HepG2 (cell line): ENCODE data around the gene CTNNA2. TPM values are rescaled to one million over a fixed set of nuclear protein-coding genes. Genes with fewer than 3 reads are reported as not detected.

ENCODE experiments used
- ATAC-seq: fragments of 200-7000 bp; cut with Tn5 transposase; 3 replicates; pipeline ENCODE4 v1.9.1; 2020; ENCODE audit warnings: mild to moderate bottlenecking, moderate library complexity
- BruUV-seq: library from RNA; stranded (reverse); fragments of 400-500 nt; replicated peaks from 2 replicates; lab custom pipeline; 2021; lab: Mats Ljungman, UMichigan
- CTCF ChIA-PET: fragments of 300-600 bp; formaldehyde crosslinking; extraction: SDS; loops from one replicate; lab custom pipeline; 2021; ENCODE audit warnings: low total read pairs, inconsistent platforms, low intra/inter-chr PET ratio; lab: Yijun Ruan, JAX
- POLR2A ChIA-PET: fragments of 350-600 bp; sonication (Branson Sonifier 250); formaldehyde crosslinking; loops from one replicate; lab custom pipeline; 2020; ENCODE audit warnings: antibody characterized with exemption, inconsistent platforms; lab: Yijun Ruan, JAX
- DNase-seq: peaks from one replicate; pipeline ENCODE4 v3.0.0-alpha.2; 2015; ENCODE audit warnings: low spot score
- FAIRE-seq: peaks from 3 replicates; lab custom pipeline; 2011; peaks lifted over from hg19 to GRCh38; lab: Jason Lieb, UNC
- H2AFZ ChIP-seq: one replicate; pipeline ENCODE4 v1.6.1; 2011; ENCODE audit warnings: low read length, inconsistent platforms
- H3K27ac ChIP-seq: fragments of 300-600 bp; 3 replicates; pipeline ENCODE4 v1.8.0; 2011; ENCODE audit warnings: mixed run types, mild to moderate bottlenecking, mixed read lengths, low read length, inconsistent platforms; ENCODE audit not compliant: insufficient read depth; ENCODE audit errors: extremely low read length
- H3K27me3 ChIP-seq, 2 experiments: fragments of 200-600 bp in 1 of 2; 2 replicates in 1 of 2; 3 replicates in 1 of 2; pipeline versions ENCODE4 v1.6.0 to v1.8.0; 2011; ENCODE audit warnings: low read length in 2 of 2, mild to moderate bottlenecking in 2 of 2, moderate library complexity in 2 of 2, inconsistent platforms in 1 of 2; ENCODE audit not compliant: insufficient read depth in 2 of 2, control insufficient read depth in 1 of 2
- H3K36me3 ChIP-seq, 2 experiments: fragments of 200-600 bp in 1 of 2; replicated peaks in 1 of 2; 2 replicates in 1 of 2; 3 replicates in 1 of 2; pipeline versions ENCODE4 v1.5.1 to v1.8.0; 2011; ENCODE audit warnings: low read length in 2 of 2, inconsistent platforms in 1 of 2; ENCODE audit not compliant: insufficient read depth in 2 of 2, control insufficient read depth in 1 of 2
- H3K4me1 ChIP-seq: 2 replicates; pipeline ENCODE4 v1.5.1; 2012; ENCODE audit warnings: low read length, inconsistent platforms; ENCODE audit not compliant: insufficient read depth
- H3K4me2 ChIP-seq: 2 replicates; pipeline ENCODE4 v1.6.0; 2011; ENCODE audit warnings: low read depth, low read length, inconsistent platforms
- H3K4me3 ChIP-seq, 3 experiments: fragments of 200-600 bp in 1 of 3; sonication (generic), shearing (Covaris generic) in 1 of 3; replicated peaks in 1 of 3; 2 replicates each; pipeline ENCODE4 v1.5.1; 2011 to 2016; ENCODE audit warnings: low read length in 3 of 3, inconsistent platforms in 2 of 3, low read depth in 2 of 3, mild to moderate bottlenecking in 2 of 3, control low read depth in 1 of 3, mixed read lengths in 1 of 3; ENCODE audit not compliant: insufficient read depth in 1 of 3
- H3K79me2 ChIP-seq: one replicate; pipeline ENCODE4 v1.6.1; 2011; ENCODE audit warnings: low read length, inconsistent platforms; ENCODE audit not compliant: insufficient read depth
- H3K9ac ChIP-seq: 2 replicates; pipeline ENCODE4 v1.6.0; 2011; ENCODE audit warnings: mild to moderate bottlenecking, low read depth, low read length, inconsistent platforms; ENCODE audit not compliant: insufficient read depth
- H3K9me3 ChIP-seq: 2 replicates; pipeline ENCODE4 v1.5.1; 2012; ENCODE audit warnings: mild to moderate bottlenecking, low read length
- H4K20me1 ChIP-seq: 2 replicates; pipeline ENCODE4 v1.6.0; 2011; ENCODE audit warnings: inconsistent platforms, mild to moderate bottlenecking, low read length, moderate library complexity; ENCODE audit not compliant: insufficient read depth
- CHCHD3 ChIP-seq: sonication (generic); formaldehyde crosslinking; IDR thresholded peaks from 2 replicates; pipeline ENCODE4 v1.8.0; 2022; ENCODE audit warnings: mild to moderate bottlenecking, missing genetic modification reagents, moderate library complexity
- DDIT3 ChIP-seq: sonication (generic); formaldehyde crosslinking; IDR thresholded peaks from 2 replicates; pipeline ENCODE4 v1.4.0; 2020; ENCODE audit warnings: mild to moderate bottlenecking, missing genetic modification reagents
- E2F2 ChIP-seq: sonication (generic); formaldehyde crosslinking; IDR thresholded peaks from 2 replicates; pipeline ENCODE4 v1.4.0; 2020; ENCODE audit warnings: missing genetic modification reagents, borderline replicate concordance
- MYPOP ChIP-seq: sonication (generic); formaldehyde crosslinking; IDR thresholded peaks from 2 replicates; pipeline ENCODE4 v1.8.1; 2023; ENCODE audit warnings: mild to moderate bottlenecking, moderate library complexity, missing genetic modification reagents
- PHF20 ChIP-seq: sonication (generic); formaldehyde crosslinking; IDR thresholded peaks from 2 replicates; pipeline ENCODE4 v1.5.0; 2020; ENCODE audit warnings: mild to moderate bottlenecking, missing genetic modification reagents
- RFXAP ChIP-seq: sonication (generic); formaldehyde crosslinking; IDR thresholded peaks from 2 replicates; pipeline ENCODE4 v1.4.0; 2020; ENCODE audit warnings: missing genetic modification reagents, borderline replicate concordance
- SETDB1 ChIP-seq: sonication (generic); formaldehyde crosslinking; IDR thresholded peaks from 2 replicates; pipeline ENCODE4 v1.5.1; 2020; ENCODE audit warnings: missing genetic modification reagents, mild to moderate bottlenecking, borderline replicate concordance
- TFDP1 ChIP-seq: IDR thresholded peaks from 2 replicates; pipeline ENCODE4 v1.6.1; 2016; ENCODE audit warnings: missing compliant biosample characterization, missing genetic modification reagents, borderline replicate concordance
- ZNF274 ChIP-seq: sonication (generic); formaldehyde crosslinking; IDR thresholded peaks from 2 replicates; pipeline ENCODE4 v1.5.1; 2020; ENCODE audit warnings: mild to moderate bottlenecking, missing genetic modification reagents
- ZNF451 ChIP-seq: sonication (generic); formaldehyde crosslinking; IDR thresholded peaks from 2 replicates; pipeline ENCODE4 v1.5.0; 2020; ENCODE audit warnings: mild to moderate bottlenecking, missing genetic modification reagents
- ZNF503 ChIP-seq: sonication (generic); formaldehyde crosslinking; IDR thresholded peaks from 2 replicates; pipeline ENCODE4 v1.4.0; 2020; ENCODE audit warnings: missing genetic modification reagents
- ZNF557 ChIP-seq: sonication (generic); formaldehyde crosslinking; IDR thresholded peaks from 2 replicates; pipeline ENCODE4 v1.4.0; 2020; ENCODE audit warnings: missing genetic modification reagents
- ZNF577 ChIP-seq: sonication (generic); formaldehyde crosslinking; IDR thresholded peaks from 2 replicates; pipeline ENCODE4 v1.4.0; 2020; ENCODE audit warnings: mild to moderate bottlenecking, low read depth, missing genetic modification reagents, borderline replicate concordance
- WGBS: methylation state at CpG from one replicate; pipeline ENCODE4 v1.1.6; 2017; ENCODE audit warnings: low lambda C conversion rate; 5-methylcytosine and 5-hydroxymethylcytosine counted together
- in situ Hi-C: cut with HindIII; loops from 2 replicates; pipeline ENCODE4 v1.10.0; 2017; ENCODE audit warnings: low pct_unique_long_range_greater_than_20kb; ENCODE audit not compliant: extremely low pct_ligation_motif_present
- intact Hi-C: fragments of 100-400 bp; cut with micrococcal nuclease; formaldehyde crosslinking; loops from one replicate; pipeline ENCODE4 v1.10.0; 2022; ENCODE audit not compliant: unreplicated experiment
- polyA plus RNA-seq, 8 experiments: library from polyadenylated mRNA; depleted of rRNA in 3 of 8; stranded (reverse) in 7 of 8; unstranded in 1 of 8; fragments of >200 nt; fragmentation: Illumina TruSeq in 4 of 8; extraction: Trizol in 4 of 8; gene quantifications; 2 replicates each; pipeline versions ENCODE4 v1.2.1 to v1.2.3, GENCODE V29; 2011 to 2016; ENCODE audit warnings: low read depth in 4 of 8, missing spikeins in 1 of 8, mixed read lengths in 1 of 8; ENCODE audit not compliant: insufficient read depth in 1 of 8
- total RNA-seq, 5 experiments: library from RNA; depleted of rRNA; stranded (reverse); fragments of >200 nt; fragmentation: Illumina TruSeq; extraction: Trizol; gene quantifications; 2 replicates each; pipeline ENCODE4 v1.2.3, GENCODE V29; 2016; ENCODE audit warnings: low read depth in 1 of 5

CTNNA2 gene
- total and polyA plus RNA-seq, 2 of the 13 experiments (the other 11 are each of a cell fraction or from before 2014, with no cell fraction given), result not detected

- ATAC-seq, result no peak
- WGBS, result 34% methylated on average over 2 of the region's 2 CpGs
- CTCF ChIA-PET, result no interaction called here
- H3K27ac ChIP-seq, result no peak overlapping the region
- H2AFZ ChIP-seq, result no peak overlapping the region
- no peaks in the 10 kb centered on the region for H3K36me3 ChIP-seq
- in situ Hi-C loops, result no loop called here
- H4K20me1 ChIP-seq, result no peaks in the 10 kb centered on the region
- intact Hi-C loops, result no loop called here
- POLR2A ChIA-PET, result no interaction called here
- DNase-seq, result no peak
- no peak for FAIRE-seq
- no peak overlapping the region for H3K4me3 ChIP-seq
- no peaks in the 10 kb centered on the region for H3K9me3 ChIP-seq
- no peak overlapping the region for H3K9ac ChIP-seq
- no peaks in the 10 kb centered on the region for H3K79me2 ChIP-seq
- no peak for TF ChIP-seq ZNF274 (CRISPR knock-in tag)
- TF ChIP-seq E2F2 (CRISPR knock-in tag), result no peak
- no peak for TF ChIP-seq ZNF557 (CRISPR knock-in tag)
- H3K27me3 ChIP-seq, result no peaks in the 10 kb centered on the region
- BruUV-seq, result no TSS peak
- no peak overlapping the region for H3K4me2 ChIP-seq
- H3K4me1 ChIP-seq, result no peaks in the 10 kb centered on the region
Measured at GRCh38 chr2:79971807-79972206, 459.0 kb downstream of the CTNNA2 start.

GRCh38 chr2:79972661-79973060, 459.8 kb downstream of the CTNNA2 start:
- CTCF ChIA-PET, result no interaction called here
- POLR2A ChIA-PET, result no interaction called here
- ATAC-seq, result no peak
- Histone ChIP-seq H3K36me3 (no peaks in the 10 kb centered on the region), H3K27ac (no peak overlapping the region), H3K9ac (no peak overlapping the region), H3K4me3 (no peak overlapping the region), H3K4me1 (no peaks in the 10 kb centered on the region), H3K79me2 (no peaks in the 10 kb centered on the region), H3K4me2 (no peak overlapping the region), H4K20me1 (no peaks in the 10 kb centered on the region), H3K27me3 (no peaks in the 10 kb centered on the region), H2AFZ (no peak overlapping the region), H3K9me3 (no peaks in the 10 kb centered on the region)
- 18% methylated on average over 4 of the region's 4 CpGs for WGBS
- intact Hi-C loops, result no loop called here
- DNase-seq, result no peak
- BruUV-seq, result no TSS peak
- no peak for FAIRE-seq
- in situ Hi-C loops, result no loop called here
- no peak for TF ChIP-seq DDIT3
- TF ChIP-seq MYPOP (CRISPR knock-in tag), result no peak
- no peak for TF ChIP-seq SETDB1 (CRISPR knock-in tag)
- no peak for TF ChIP-seq ZNF577
- TF ChIP-seq RFXAP, result no peak
- no peak for TF ChIP-seq TFDP1 (CRISPR knock-in tag)
- no peak for TF ChIP-seq ZNF451 (CRISPR knock-in tag)
- TF ChIP-seq CHCHD3 (CRISPR knock-in tag), result no peak
- no peak for TF ChIP-seq PHF20 (CRISPR knock-in tag)
- TF ChIP-seq ZNF503 (CRISPR knock-in tag), result no peak
